GM12878 (cell line): ENCODE data around the gene ABR. TPM values are rescaled to one million over a fixed set of nuclear protein-coding genes. Genes with fewer than 3 reads are reported as not detected.
"Not testable (repeated sequence)": the region's sequence is repeated elsewhere in the genome, so short reads cannot be mapped to it uniquely, and the experiment has no call there.

ENCODE experiments used
- ATAC-seq: fragments of 200-7000 bp; cut with Tn5 transposase; 3 replicates; pipeline ENCODE4 v1.9.1; 2020; ENCODE audit warnings: mild to moderate bottlenecking, moderate library complexity
- BruUV-seq: library from RNA; stranded (reverse); fragments of 400-500 nt; replicated peaks from 2 replicates; lab custom pipeline; 2021; lab: Mats Ljungman, UMichigan
- CTCF ChIA-PET: fragments of 300-600 bp; sonication (Branson Sonifier 250); formaldehyde crosslinking; extraction: SDS; loops from one replicate; lab custom pipeline; 2021; ENCODE audit warnings: inconsistent platforms; lab: Yijun Ruan, JAX
- POLR2A ChIA-PET: fragments of 350-600 bp; formaldehyde crosslinking; extraction: SDS; loops from one replicate; lab custom pipeline; 2021; ENCODE audit warnings: inconsistent platforms; lab: Charles Lee
- RAD21 ChIA-PET: fragments of 300-600 bp; sonication (Branson Sonifier 250); formaldehyde crosslinking; loops from one replicate; lab custom pipeline; 2023; ENCODE audit warnings: antibody characterized with exemption; ENCODE audit not compliant: unreplicated experiment; lab: Charles Lee
- SMC1A ChIA-PET: fragments of 300-600 bp; sonication (Branson Sonifier 250); formaldehyde crosslinking; loops from one replicate; lab custom pipeline; 2023; ENCODE audit not compliant: unreplicated experiment, uncharacterized antibody; lab: Charles Lee
- DNase-seq: peaks from one replicate; pipeline ENCODE4 v3.0.0-alpha.2; 2011; ENCODE audit warnings: low read depth, low spot score
- FAIRE-seq: peaks from 3 replicates; lab custom pipeline; 2011; peaks lifted over from hg19 to GRCh38; lab: Jason Lieb, UNC
- H2AFZ ChIP-seq: 2 replicates; pipeline ENCODE4 v1.6.0; 2011; ENCODE audit warnings: low read depth, low read length, control low read depth; ENCODE audit not compliant: control insufficient read depth
- H3K27ac ChIP-seq: 2 replicates; pipeline ENCODE4 v1.5.1; 2011; ENCODE audit warnings: control low read depth; ENCODE audit not compliant: control insufficient read depth, insufficient read depth
- H3K27me3 ChIP-seq, 2 experiments: replicated peaks in 1 of 2; 2 replicates each; pipeline versions ENCODE4 v1.6.0 to v1.6.1; 2011; ENCODE audit warnings: low read length in 1 of 2; ENCODE audit not compliant: control insufficient read depth in 2 of 2, insufficient read depth in 2 of 2
- H3K36me3 ChIP-seq, 2 experiments: 2 replicates each; pipeline ENCODE4 v1.5.1; 2011; ENCODE audit warnings: low read length in 1 of 2; ENCODE audit not compliant: control insufficient read depth in 2 of 2, insufficient read depth in 2 of 2
- H3K4me1 ChIP-seq: 2 replicates; pipeline ENCODE4 v1.6.1; 2011; ENCODE audit warnings: mild to moderate bottlenecking, low read length, moderate library complexity, mixed read lengths; ENCODE audit not compliant: control insufficient read depth, insufficient read depth
- H3K4me2 ChIP-seq: 2 replicates; pipeline ENCODE4 v1.6.0; 2011; ENCODE audit warnings: control low read depth; ENCODE audit not compliant: control insufficient read depth, insufficient read depth
- H3K4me3 ChIP-seq: fragments of 200-600 bp; sonication (generic); 2 replicates; pipeline ENCODE4 v1.5.1; 2016
- H3K79me2 ChIP-seq: 2 replicates; pipeline ENCODE4 v1.6.0; 2011; ENCODE audit warnings: low read length; ENCODE audit not compliant: control insufficient read depth, insufficient read depth
- H3K9ac ChIP-seq: 2 replicates; pipeline ENCODE4 v1.8.0; 2011; ENCODE audit warnings: low read length, control low read depth, mixed read lengths; ENCODE audit not compliant: control insufficient read depth, insufficient read depth
- H3K9me3 ChIP-seq: replicated peaks from 3 replicates; pipeline ENCODE4 v1.5.1; 2011; ENCODE audit warnings: mild to moderate bottlenecking, low read length; ENCODE audit not compliant: control insufficient read depth, insufficient read depth
- H4K20me1 ChIP-seq: 2 replicates; pipeline ENCODE4 v1.6.0; 2011; ENCODE audit not compliant: control insufficient read depth, insufficient read depth
- SUZ12 ChIP-seq: fragments of 200-600 bp; sonication (generic); IDR thresholded peaks from one replicate; pipeline ENCODE4 v1.6.1; 2018; ENCODE audit warnings: antibody characterized with exemption, mild to moderate bottlenecking; ENCODE audit not compliant: unreplicated experiment
- WGBS: methylation state at CpG from one replicate; pipeline ENCODE4 v1.1.6; 2016; ENCODE audit warnings: low lambda C conversion rate; ENCODE audit not compliant: insufficient replicate concordance, insufficient coverage; ENCODE audit errors: missing lambda C conversion rate; 5-methylcytosine and 5-hydroxymethylcytosine counted together
- in situ Hi-C: fragments of 300-500 bp; cut with MboI; formaldehyde crosslinking; loops from 9 replicates; pipeline ENCODE4 v1.14.3; 2018; ENCODE audit warnings: mixed read lengths
- intact Hi-C: fragments of 100-400 bp; cut with micrococcal nuclease; formaldehyde crosslinking; loops from one replicate; pipeline ENCODE4 v1.14.2; 2022; ENCODE audit not compliant: unreplicated experiment
- polyA plus RNA-seq, 11 experiments: library from polyadenylated mRNA; depleted of rRNA in 4 of 11; unstranded in 6 of 11; stranded (reverse) in 5 of 11; fragments of >200 nt; fragmentation: Nextera tagmentation in 4 of 11; fragmentation: Illumina TruSeq in 1 of 11; extraction: Ambion mirVana in 4 of 11; extraction: Trizol in 1 of 11; gene quantifications; 1 replicate in 1 of 11; 2 replicates in 10 of 11; pipeline versions ENCODE4 v1.2.1 to v1.2.3, GENCODE V29; 2011 to 2016; ENCODE audit warnings: inconsistent platforms in 2 of 11, missing spikeins in 2 of 11, low read depth in 1 of 11
- total RNA-seq, 4 experiments: library from RNA; depleted of rRNA in 3 of 4; stranded (reverse); fragments of >200 nt in 3 of 4; fragmentation: Illumina TruSeq in 1 of 4; extraction: Trizol in 1 of 4; gene quantifications; 2 replicates each; pipeline versions ENCODE4 v1.2.1 to v1.2.3, GENCODE V29; 2013 to 2021

The ABR gene
- total and polyA plus RNA-seq, 10 of the 15 experiments (the other 5 are each of a cell fraction or from before 2014, with no cell fraction given) = 1.4 to 112 (median 30.0) TPM

DNA sequence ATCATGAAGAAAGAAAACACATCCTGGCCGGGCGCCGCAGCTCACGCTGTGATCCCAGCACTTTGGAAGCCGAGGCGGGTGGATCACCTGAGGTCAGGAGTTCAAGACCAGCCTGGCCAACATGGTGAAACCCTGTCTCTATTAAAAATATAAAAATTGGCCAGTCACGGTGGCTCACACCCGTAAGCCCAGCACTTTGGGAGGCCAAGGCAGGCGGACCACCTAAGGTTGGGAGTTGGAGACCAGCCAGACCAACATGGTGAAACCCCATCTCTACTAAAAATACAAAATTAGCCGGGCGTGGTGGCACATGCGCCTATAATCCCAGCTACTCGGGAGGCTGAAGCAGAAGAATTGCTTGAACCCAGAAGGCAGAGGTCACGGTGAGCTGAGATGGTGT lies 207.9 kb downstream of the ABR start:
- H3K79me2 ChIP-seq, DNase-seq, H3K36me3 ChIP-seq, in situ Hi-C loops, H4K20me1 ChIP-seq, H2AFZ ChIP-seq, H3K4me2 ChIP-seq, intact Hi-C loops, POLR2A ChIA-PET, H3K9me3 ChIP-seq, BruUV-seq, H3K27ac ChIP-seq, H3K4me1 ChIP-seq, H3K27me3 ChIP-seq, H3K9ac ChIP-seq, H3K4me3 ChIP-seq, ATAC-seq, FAIRE-seq, RAD21 ChIA-PET: not testable (repeated sequence)
- 51% methylated on average over 14 of the region's 14 CpGs for WGBS
- SMC1A ChIA-PET = interaction anchor here (0.6 kb wide), 1 partner anchor 126 kb away, joined by 3 read pairs; no protein-coding TSS in a partner anchor
- CTCF ChIA-PET = interaction anchor here (0.6 to 1.0 kb wide), 2 partner anchors 9 to 56 kb away, joined by 3 to 4 read pairs; no protein-coding TSS in a partner anchor

DNA sequence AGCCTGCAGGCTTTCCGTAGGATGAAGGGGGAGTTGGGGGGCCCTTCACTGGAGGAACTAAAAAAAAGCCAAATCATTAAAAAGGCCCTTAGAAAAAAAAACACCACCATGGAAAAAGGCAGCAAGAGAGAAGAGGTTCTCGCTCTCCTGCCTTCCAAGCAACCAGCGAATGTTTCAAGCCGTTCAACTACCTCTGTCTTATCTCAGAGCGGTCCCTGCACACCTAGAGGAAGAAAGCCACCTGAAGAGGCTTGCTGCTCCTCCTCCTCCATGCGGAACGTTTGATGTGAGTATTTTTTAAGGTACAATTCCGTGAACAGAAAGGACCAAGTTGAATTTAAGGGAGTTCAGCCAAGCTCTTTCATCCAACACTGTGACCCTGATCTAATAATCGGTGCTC lies 209.4 kb downstream of the ABR start:
- Histone ChIP-seq H3K9me3 (no peaks in the 10 kb centered on the region), H4K20me1 (no peaks in the 10 kb centered on the region), H3K4me3 (no peak overlapping the region), H3K4me1 (no peaks in the 10 kb centered on the region), H3K79me2 (no peaks in the 10 kb centered on the region), H3K27ac (no peak overlapping the region), H3K27me3 (peaks cover 0 to 2% of the 10 kb centered on the region in 2 experiments; a peak in 1 of 4 replicates), H3K4me2 (no peak overlapping the region), H3K36me3 (no peaks in the 10 kb centered on the region), H2AFZ (no peak overlapping the region), H3K9ac (no peak overlapping the region)
- SMC1A ChIA-PET = no interaction called here
- WGBS = 26% methylated on average over 9 of the region's 9 CpGs
- ATAC-seq (no peak), DNase-seq (no peak), FAIRE-seq (no peak)
- intact Hi-C loops = no loop called here
- CTCF ChIA-PET = no interaction called here
- RAD21 ChIA-PET = no interaction called here
- POLR2A ChIA-PET = no interaction called here
- in situ Hi-C loops = no loop called here
- BruUV-seq = no TSS peak
- TF ChIP-seq SUZ12 = no peak
